DND-41 (cell line): ENCODE measurements around the gene SEPTIN5.

Experiments used
- EZH2 ChIP-seq: IDR thresholded peaks from 3 replicates; pipeline ENCODE4 v1.6.1; 2012; ENCODE audit warnings: borderline replicate concordance, low read depth, mild to moderate bottlenecking, moderate library complexity, low read length, inconsistent platforms; ENCODE audit not compliant: severe bottlenecking
- TF ChIP-seq, protein P1 (sequence below): IDR thresholded peaks from 2 replicates; pipeline ENCODE4 v1.5.1; 2012; ENCODE audit warnings: borderline replicate concordance, low read length, moderate library complexity, mild to moderate bottlenecking; ENCODE audit not compliant: poor library complexity, severe bottlenecking; ENCODE audit errors: extremely low read depth

DNA sequence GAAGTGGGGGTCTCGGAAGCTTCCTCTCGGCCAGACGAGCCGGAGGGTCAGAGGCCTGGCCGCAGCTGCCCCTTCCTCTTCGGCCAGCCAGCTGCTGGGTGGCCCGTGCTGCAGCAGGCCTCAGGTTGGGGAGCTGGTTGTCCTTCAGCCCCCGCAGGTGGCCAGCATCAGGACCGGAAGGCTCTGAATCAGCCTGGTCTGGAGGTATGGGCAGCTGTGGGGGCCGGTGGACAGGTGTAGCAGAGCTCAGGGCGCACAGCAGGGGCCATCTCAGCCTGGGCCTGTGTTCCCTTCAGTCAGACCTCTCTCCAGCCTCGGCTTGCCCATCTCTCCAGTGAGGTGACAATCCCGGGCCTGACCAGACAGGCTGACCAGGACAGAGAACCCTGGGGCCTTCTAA is 32.4 kb downstream of the SEPTIN5 start:
- TF ChIP-seq, protein P1, sequence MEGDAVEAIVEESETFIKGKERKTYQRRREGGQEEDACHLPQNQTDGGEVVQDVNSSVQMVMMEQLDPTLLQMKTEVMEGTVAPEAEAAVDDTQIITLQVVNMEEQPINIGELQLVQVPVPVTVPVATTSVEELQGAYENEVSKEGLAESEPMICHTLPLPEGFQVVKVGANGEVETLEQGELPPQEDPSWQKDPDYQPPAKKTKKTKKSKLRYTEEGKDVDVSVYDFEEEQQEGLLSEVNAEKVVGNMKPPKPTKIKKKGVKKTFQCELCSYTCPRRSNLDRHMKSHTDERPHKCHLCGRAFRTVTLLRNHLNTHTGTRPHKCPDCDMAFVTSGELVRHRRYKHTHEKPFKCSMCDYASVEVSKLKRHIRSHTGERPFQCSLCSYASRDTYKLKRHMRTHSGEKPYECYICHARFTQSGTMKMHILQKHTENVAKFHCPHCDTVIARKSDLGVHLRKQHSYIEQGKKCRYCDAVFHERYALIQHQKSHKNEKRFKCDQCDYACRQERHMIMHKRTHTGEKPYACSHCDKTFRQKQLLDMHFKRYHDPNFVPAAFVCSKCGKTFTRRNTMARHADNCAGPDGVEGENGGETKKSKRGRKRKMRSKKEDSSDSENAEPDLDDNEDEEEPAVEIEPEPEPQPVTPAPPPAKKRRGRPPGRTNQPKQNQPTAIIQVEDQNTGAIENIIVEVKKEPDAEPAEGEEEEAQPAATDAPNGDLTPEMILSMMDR, result no peak
- TF ChIP-seq EZH2, result no peak
